ENCODE measurements around the gene MAML2. TPM values are rescaled to one million over a fixed set of nuclear protein-coding genes. Genes with fewer than 3 reads are reported as not detected.

Gene MAML2
- total and polyA plus RNA-seq, 4 donors = 3.8 to 41.8 (median 13.7) TPM

- Histone ChIP-seq H3K4me1 (ENCODE audit: control insufficient read depth in 5 of 5, insufficient read depth in 5 of 5, low read length in 5 of 5) (peaks cover 0 to 66% (median 21%) of the 10 kb centered on the region in 5 donors), H3K36me3 (ENCODE audit: control insufficient read depth in 4 of 4, insufficient read depth in 4 of 4, low read length in 4 of 4) (no peaks in the 10 kb centered on the region)
Measured at GRCh38 chr11:96238563-96239135, 104.3 kb downstream of the MAML2 start.

GRCh38 chr11:96237766-96238266 lies 105.2 kb downstream of the MAML2 start:
- WGBS, 2 donors = 44 to 64% methylated on average over 1 of the region's 1 CpG
- no peaks in the 10 kb centered on the region for H3K9me3 ChIP-seq (ENCODE audit: control insufficient read depth in 4 of 4, insufficient read depth in 3 of 4, low read length in 3 of 4)
- ATAC-seq (ENCODE audit: insufficient read depth, low FRiP score) (no peak), DNase-seq (peak in 1 of 3 donors; percentile 50)
- no peak overlapping the region for H3K9ac ChIP-seq (ENCODE audit: insufficient read depth in 1 of 2, low read length in 2 of 2)
- no peaks in the 10 kb centered on the region for H3K36me3 ChIP-seq (ENCODE audit: control insufficient read depth in 4 of 4, insufficient read depth in 4 of 4, low read length in 4 of 4)
- peaks cover 0 to 64% (median 21%) of the 10 kb centered on the region in 5 donors for H3K4me1 ChIP-seq (ENCODE audit: control insufficient read depth in 5 of 5, insufficient read depth in 5 of 5, low read length in 5 of 5)
- no peak overlapping the region for H3K4me3 ChIP-seq
- no peak overlapping the region for H3K27ac ChIP-seq (ENCODE audit: low read depth in 1 of 2, low read length in 1 of 2)
- no peak for TF ChIP-seq CTCF (IDR thresholded peaks at IDR 0.05; ENCODE audit: control extremely low read depth, extremely low read depth)
- no peaks in the 10 kb centered on the region for H3K27me3 ChIP-seq (ENCODE audit: control insufficient read depth in 3 of 3, insufficient read depth in 3 of 3, low read length in 2 of 3)

More at GRCh38 chr11:96238563-96239135, 104.3 kb downstream of the MAML2 start:
- peak in 1 of 3 donors; percentile 18 for DNase-seq
- H3K9ac ChIP-seq (ENCODE audit: insufficient read depth in 1 of 2, low read length in 2 of 2) = no peak overlapping the region
- ATAC-seq (ENCODE audit: insufficient read depth, low FRiP score) = no peak
- no peaks in the 10 kb centered on the region for H3K27me3 ChIP-seq (ENCODE audit: control insufficient read depth in 3 of 3, insufficient read depth in 3 of 3, low read length in 2 of 3)
- WGBS, 2 donors = 83 to 94% methylated on average over 2 of the region's 2 CpGs
- H3K27ac ChIP-seq (ENCODE audit: low read depth in 1 of 2, low read length in 1 of 2) = peak overlapping the region in 1 of 2 donors; percentile 6
- no peak overlapping the region for H3K4me3 ChIP-seq
- TF ChIP-seq CTCF (IDR thresholded peaks at IDR 0.05; ENCODE audit: control extremely low read depth, extremely low read depth) = no peak
- H3K9me3 ChIP-seq (ENCODE audit: control insufficient read depth in 4 of 4, insufficient read depth in 3 of 4, low read length in 3 of 4) = no peaks in the 10 kb centered on the region

GRCh38 chr11:96235751-96236150 lies 107.2 kb downstream of the MAML2 start:
- no peaks in the 10 kb centered on the region for H3K27me3 ChIP-seq (ENCODE audit: control insufficient read depth in 3 of 3, insufficient read depth in 3 of 3, low read length in 2 of 3)
- 69% methylated on average over 4 of the region's 4 CpGs for WGBS, 2 donors
- peaks cover 2 to 43% (median 19%) of the 10 kb centered on the region in 5 donors for H3K4me1 ChIP-seq (ENCODE audit: control insufficient read depth in 5 of 5, insufficient read depth in 5 of 5, low read length in 5 of 5)
- ATAC-seq (ENCODE audit: insufficient read depth, low FRiP score) (no peak), DNase-seq (peak; percentile 55 to 84 (median 76))
- H3K4me3 ChIP-seq = no peak overlapping the region
- no peaks in the 10 kb centered on the region for H3K9me3 ChIP-seq (ENCODE audit: control insufficient read depth in 4 of 4, insufficient read depth in 3 of 4, low read length in 3 of 4)
- no peak overlapping the region for H3K27ac ChIP-seq (ENCODE audit: low read depth in 1 of 2, low read length in 1 of 2)
- TF ChIP-seq CTCF (IDR thresholded peaks at IDR 0.05; ENCODE audit: control extremely low read depth, extremely low read depth) = no peak
- peak overlapping the region in 1 of 2 donors; percentile 33 for H3K9ac ChIP-seq (ENCODE audit: insufficient read depth in 1 of 2, low read length in 2 of 2)
- H3K36me3 ChIP-seq (ENCODE audit: control insufficient read depth in 4 of 4, insufficient read depth in 4 of 4, low read length in 4 of 4) = no peaks in the 10 kb centered on the region
